Upper lobe of left lung (tissue), 4 donors: Measurements from ENCODE around the gene PPP6R2.

Experiments
- CTCF ChIP-seq, 6 experiments: fragments of 450-650 bp in 4 of 6; fragments of 200-600 bp in 2 of 6; sonication (generic) in 2 of 6; IDR thresholded peaks; one replicate each; pipeline ENCODE4 v1.5.1; 2016 to 2019; ENCODE audit warnings: antibody characterized with exemption in 6 of 6
- EP300 ChIP-seq, 4 donors: sonication (generic); formaldehyde crosslinking; IDR thresholded peaks; one replicate each; pipeline ENCODE4 v1.5.1; 2017; ENCODE audit warnings: antibody characterized with exemption in 4 of 4, control low read depth in 2 of 4
- POLR2AphosphoS5 ChIP-seq, 2 donors: sonication (generic); formaldehyde crosslinking; IDR thresholded peaks; one replicate each; pipeline ENCODE4 v1.5.1; 2017; ENCODE audit warnings: antibody characterized with exemption in 2 of 2

DNA sequence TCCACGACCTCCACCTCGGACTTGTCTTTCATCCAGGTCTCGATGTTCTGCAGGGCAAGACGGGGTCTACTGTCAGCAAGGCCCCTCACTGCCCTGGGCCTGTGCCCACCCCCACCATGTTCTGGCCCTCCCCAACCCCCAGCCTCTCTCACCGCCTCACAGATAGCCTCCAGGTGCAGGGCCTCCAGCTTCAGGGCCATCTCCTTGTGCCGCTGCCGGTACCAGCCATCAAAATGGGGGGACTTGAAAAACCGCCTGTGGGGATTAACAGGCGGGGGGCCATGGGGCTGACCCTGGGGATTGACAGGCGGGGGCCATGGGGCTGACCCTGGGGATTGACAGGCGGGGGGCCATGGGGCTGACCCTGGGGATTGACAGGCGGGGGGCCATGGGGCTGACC is 30.8 kb upstream of the PPP6R2 start:
- TF ChIP-seq POLR2AphosphoS5 (IDR thresholded peaks at IDR 0.05), result no peak
- TF ChIP-seq CTCF (IDR thresholded peaks at IDR 0.05), result no peak
- no peak for TF ChIP-seq EP300 (IDR thresholded peaks at IDR 0.05)
